GM12801 (cell line): Measurements from ENCODE around the gene CARD11.

Experiments used
- TF ChIP-seq, protein P1 (sequence below): IDR thresholded peaks from one replicate; pipeline ENCODE4 v1.5.1; 2011; ENCODE audit warnings: control low read depth; ENCODE audit not compliant: insufficient read length; ENCODE audit errors: extremely low read depth

The CARD11 gene

DNA sequence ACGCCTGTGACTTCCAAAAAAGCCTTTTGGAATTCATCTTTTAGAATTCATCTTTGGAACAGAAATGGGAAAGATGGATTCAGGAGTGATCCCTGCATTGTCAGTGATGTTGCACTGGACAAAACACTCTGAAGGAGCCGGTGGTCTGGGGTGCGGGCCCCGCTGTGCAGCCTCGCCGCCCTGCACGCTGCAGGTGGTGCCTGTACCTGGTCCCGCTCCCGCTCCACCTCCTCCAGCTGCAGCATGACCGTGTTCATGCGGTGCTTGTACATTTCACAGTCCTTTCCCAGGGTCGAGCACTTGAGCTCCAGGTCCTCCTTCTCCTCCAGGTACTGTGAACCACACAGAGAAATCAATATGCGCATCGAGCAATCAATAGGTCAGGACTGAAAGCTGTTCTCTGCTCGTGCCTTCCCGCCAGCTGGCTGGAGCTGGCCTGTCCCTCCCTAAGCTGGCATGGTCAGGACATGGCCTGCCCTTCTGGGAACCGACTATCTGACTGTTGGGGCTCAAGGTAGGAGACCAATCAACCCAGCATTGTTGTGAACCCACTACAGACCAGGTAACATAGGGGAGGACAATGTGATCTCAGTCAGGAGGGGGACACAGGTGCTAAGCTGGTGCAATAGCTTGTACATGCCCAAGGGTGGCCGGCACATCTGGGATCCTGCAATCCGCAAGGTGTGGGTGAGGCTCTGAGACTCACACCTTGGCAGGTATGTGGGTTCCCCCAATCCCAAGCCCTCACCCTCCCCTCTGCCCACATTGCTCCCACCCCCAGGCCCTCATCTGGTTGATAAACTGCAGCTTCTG, 105.8 kb downstream of the CARD11 start:
- TF ChIP-seq, protein P1, sequence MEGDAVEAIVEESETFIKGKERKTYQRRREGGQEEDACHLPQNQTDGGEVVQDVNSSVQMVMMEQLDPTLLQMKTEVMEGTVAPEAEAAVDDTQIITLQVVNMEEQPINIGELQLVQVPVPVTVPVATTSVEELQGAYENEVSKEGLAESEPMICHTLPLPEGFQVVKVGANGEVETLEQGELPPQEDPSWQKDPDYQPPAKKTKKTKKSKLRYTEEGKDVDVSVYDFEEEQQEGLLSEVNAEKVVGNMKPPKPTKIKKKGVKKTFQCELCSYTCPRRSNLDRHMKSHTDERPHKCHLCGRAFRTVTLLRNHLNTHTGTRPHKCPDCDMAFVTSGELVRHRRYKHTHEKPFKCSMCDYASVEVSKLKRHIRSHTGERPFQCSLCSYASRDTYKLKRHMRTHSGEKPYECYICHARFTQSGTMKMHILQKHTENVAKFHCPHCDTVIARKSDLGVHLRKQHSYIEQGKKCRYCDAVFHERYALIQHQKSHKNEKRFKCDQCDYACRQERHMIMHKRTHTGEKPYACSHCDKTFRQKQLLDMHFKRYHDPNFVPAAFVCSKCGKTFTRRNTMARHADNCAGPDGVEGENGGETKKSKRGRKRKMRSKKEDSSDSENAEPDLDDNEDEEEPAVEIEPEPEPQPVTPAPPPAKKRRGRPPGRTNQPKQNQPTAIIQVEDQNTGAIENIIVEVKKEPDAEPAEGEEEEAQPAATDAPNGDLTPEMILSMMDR, result no peak

DNA sequence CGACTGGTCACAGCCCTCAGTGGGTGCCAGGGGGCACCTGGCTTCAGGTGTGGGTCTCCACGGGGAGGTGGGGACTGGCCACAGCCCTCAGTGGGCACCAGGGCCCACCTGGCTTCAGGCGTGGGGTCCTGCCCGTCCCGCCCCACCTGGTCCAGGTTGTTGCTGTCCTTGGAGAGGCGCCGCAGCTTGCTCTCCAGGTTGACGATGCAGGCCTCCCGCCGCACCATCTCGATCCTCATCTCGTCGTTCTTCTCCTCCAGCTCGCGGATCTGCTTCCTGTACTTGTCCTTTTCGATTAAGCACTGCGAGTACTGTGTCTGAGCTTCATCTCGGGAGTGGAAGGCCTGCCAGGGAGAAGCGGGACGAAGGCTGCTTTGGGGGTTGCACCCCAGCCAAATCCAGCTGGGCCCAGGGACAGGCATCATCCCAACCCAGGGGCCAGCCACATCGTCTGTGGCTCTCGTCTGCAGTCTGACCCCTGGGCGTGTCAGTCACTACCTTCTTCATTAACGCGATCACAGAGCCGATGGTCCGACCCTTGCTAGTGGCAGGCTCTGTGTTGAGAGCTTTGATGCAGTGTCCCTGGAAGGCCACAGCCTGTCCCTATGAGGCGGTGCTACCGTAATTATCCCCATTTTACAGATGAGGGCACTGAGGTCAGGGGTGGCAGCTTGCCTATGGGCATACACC, 106.6 kb downstream of the CARD11 start:
- TF ChIP-seq, protein P1, result no peak

DNA sequence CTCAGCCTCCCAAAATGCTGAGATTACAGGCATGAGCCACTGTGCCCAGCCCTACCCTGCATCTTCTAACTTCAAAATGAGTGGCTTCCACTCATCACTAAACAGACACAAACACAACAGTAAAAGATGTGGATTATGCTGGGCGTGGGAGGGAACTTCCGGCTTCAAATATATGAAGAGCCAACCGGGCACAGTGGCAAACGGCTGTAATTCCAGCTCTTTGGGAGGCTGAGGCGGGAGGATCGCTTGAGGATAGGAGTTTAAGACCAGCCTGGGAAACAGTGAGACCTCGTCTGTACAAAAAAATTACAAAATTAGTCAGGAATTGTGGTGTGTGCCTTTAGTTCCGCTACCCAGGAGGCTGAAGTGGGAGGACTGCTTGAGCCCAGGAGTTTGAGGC, 107.4 kb downstream of the CARD11 start:
- TF ChIP-seq, protein P1, result no peak

DNA sequence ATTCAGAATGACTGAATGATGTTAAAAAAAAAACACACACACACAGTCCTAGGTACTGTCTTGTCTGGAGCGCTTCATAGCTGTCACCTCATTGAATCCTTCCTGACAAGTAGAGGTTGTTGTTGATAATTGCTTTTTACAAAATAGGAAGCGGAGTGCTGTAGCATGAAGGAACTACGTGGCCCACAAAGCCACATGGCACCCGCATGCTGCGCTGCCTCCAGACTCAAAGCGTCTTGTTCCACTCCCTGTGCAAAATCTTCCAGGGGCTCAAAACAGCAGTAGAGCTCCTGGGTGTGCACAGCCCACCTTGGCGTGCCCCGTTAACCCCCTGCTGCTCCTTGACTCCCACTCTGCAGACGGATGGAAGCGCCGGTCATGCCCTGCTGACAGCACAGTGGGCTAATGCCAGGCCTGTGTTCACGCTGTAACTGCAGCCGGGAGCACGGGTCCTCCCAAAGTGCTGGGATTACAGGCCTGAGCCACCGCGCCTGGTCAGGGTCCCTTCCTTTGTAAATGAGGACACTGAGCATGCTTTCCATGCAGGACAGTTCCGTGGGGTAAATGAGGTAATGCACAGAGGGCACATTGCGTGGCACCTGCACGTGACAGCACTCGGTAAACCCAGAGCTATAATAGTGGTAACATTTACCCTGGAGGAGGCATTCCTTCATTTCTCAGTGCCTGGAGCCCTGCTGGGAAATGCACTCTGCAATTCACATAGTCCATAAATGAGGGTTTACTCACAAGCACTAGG, 108.5 kb downstream of the CARD11 start:
- TF ChIP-seq, protein P1, result no peak

DNA sequence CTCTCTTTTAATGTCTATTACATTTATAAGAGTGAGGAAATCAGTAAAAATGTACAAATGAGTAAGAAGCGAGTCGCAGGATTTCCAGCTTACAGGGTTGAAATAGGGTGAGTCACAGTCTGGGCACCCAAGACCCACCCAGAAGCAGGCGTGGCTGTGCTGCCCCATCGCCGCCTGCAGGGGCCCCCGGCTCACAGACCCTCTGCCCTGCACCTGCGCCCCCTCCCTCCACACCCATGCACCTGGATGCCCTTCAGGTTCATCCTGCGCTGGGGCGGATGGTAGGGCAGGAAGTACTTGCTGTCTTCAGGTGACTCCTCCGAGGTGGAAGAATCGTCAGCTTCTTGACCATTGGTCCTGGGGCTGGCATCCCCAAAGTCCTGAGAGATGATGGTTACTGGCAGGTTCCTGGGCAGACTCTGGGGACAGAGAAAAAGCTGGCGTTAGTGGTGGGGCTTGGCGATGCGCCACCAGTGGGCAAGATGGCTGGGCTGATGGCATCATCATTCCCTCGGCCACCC, 109.4 kb downstream of the CARD11 start:
- TF ChIP-seq, protein P1, result no peak

DNA sequence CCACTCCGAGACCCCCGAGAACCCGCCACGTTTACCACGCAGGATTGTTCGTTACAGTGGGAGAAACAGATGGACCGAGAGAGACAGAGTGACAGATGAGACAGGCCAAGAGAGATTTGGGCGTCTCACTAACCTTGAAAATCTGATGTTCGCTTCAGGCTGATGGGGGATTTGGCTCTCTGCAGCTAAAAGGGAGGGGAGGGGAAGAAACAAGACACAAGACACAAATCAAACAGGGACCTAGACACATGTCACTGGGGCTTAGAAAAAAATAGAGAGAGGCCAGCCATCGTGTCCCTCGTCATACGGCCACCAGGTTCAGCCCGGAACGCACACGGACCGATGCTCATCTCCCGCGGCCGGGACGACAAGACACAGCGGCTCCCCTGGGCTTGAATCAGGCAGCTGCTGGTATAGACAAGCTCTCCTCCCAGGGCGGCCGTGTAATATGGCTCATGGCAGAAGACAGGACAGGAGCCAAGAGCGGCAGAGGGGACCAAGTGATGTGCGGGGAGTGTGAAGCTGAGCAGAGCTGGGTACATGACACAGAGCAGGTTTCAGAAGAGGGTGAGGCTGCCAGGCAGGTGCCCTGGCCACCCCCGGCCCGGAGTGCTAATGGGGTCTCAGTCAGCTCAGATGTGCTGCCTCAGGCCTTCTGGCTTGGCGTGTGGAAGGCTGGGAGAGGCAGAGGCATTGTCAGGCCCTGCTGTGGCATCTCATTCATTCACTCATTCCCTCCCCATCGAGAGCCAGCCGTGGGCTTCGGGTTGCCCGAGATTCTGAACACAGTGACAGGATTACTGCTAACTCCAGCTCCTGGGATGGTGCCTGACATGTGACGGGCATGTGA, 111.0 kb downstream of the CARD11 start:
- TF ChIP-seq, protein P1, result no peak
